Measurements from ENCODE around the gene SORCS3.
"Not testable (repeated sequence)": the region's sequence is repeated elsewhere in the genome, so short reads cannot be mapped to it uniquely, and the experiment has no call there.

The SORCS3 gene

DNA sequence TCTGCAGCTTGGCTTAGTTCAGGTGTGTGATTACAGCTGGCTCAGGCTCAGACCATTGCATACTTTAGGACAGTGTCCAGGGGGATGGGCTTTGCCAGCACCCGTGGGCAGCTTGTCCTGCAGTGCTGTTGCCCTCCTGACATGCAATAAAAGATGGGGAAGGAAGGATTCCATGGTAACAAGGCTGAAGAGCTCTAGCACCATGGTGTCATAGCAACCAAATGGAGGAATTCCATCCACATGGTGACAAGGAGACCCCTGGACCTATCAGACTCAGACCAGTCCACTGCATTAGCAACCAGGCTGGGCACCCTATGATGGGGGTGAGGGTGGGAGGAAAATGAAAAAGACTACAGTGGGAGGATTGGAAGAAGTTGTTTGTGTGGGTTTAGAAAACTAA, 49.9 kb downstream of the SORCS3 start:
- no peak for DNase-seq (ENCODE audit: low read depth in 2 of 2)

DNA sequence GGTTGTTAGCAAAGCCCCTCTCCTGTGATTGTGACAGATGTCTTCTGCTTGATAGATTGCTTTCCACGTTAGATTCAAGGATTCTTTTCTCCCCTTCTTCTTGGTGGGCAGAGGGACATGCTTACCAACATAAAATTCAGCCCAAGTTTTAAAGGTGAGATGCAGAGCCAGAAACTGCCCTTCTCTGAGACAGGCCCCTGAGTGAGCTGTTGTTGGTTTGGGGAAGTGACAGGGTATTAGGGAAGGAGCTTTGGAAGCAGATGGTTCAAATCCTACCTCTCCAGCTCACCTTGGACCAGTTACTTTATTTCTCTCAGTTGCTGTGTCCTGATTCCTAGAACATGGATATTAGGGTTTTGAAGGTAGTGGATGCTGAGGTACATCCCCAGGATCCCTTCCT, 53.0 kb downstream of the SORCS3 start:
- DNase-seq (ENCODE audit: low read depth in 2 of 2): no peak

DNA sequence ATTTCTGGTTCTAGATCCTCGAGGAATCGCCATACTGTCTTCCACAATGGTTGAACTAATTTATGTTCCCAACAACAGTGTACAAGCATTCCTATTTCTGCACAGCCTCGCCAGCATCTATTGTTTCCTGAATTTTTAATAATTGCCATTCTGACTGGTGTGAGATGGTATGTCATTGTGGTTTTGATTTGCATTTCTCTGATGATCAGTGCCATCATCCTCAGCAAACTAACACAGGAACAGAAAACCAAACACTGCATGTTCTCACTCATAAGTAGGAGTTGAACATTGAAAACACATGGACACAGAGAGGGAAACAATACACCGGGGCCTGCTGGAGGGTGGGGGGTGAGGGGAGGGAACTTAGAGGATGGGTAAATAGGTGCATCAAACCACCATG, 62.2 kb downstream of the SORCS3 start:
- DNase-seq (ENCODE audit: low read depth in 2 of 2): not testable (repeated sequence)

DNA sequence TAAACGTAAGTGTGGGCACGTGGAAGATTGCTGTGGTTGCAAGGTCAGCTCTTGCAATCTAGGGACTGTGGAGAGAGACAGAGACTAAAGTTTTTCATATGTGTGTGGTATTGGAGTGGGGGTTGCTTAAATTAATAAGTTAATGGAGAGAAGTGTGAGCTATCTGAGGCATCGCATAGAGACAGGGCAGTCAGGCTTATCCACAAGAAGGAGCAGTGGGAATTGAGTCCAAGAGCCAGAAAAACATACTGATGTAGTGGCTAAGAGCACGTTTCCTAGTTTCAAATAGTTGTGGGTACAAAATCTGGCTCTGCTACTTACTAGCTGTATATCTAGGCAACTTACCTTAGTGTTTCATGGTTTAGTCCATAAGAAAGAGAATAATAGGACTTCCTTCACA, 65.8 kb downstream of the SORCS3 start:
- no peak for DNase-seq (ENCODE audit: low read depth in 2 of 2)

DNA sequence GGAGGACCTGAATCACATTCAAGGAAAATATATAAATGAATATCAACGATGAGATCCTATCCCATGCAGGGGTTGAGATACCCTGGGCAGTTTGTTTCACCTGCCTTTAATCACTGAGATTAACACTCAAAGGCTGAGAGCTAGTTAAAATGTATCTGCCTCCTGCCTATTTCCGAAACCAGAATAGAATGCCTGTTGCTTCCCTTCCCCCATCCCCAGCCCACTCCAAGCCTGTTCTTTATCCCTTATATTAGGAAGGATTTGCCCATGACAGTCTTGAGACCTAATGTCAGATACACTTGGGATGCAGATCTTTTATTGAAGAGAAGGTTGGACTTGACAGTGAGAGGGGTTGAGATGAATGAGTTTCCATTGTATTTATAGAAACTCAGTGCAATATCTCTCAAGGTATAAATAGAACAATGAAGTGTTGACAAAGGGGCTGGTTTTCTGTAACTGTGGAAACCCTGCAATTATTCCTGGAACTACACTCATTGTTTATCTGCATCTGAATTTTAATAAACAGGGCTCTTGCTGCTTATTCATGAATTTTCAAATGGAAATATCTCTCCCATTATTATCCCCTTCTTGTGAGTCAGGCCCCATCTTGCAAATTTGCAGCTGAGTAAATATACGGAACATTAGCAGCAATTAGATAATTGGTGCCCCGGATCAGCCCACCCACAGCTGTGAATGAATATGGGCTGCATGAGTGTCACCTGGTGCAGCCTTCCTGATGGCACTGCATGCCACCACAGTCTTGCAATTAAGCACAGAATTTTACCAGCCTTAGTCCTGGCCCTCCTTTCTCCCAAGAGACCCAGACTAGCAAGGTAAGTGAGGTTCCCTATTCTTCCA, 66.7 kb downstream of the SORCS3 start:
- no peak for DNase-seq (ENCODE audit: low read depth in 2 of 2)

DNA sequence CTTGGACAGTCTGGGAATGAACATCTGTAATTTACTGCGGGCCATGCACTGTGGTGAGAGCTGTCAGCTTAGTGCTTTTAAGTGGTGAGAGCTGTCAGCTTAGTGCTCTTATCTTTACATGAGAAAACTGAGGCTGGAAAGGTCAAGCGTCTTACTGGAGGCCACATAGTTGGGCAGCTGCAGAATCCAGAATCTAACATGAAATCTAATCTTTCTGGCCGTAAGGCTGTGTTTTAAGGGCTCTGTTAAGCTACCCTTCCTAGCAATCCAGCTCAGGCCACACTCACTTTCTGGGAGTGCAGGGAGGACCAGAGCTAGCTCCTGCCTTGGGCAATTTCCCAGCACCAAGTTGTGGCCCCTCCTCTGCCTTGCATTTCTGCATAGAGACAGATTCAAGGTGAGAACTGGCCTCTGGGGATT, 70.2 kb downstream of the SORCS3 start:
- no peak for DNase-seq (ENCODE audit: low read depth in 2 of 2)

DNA sequence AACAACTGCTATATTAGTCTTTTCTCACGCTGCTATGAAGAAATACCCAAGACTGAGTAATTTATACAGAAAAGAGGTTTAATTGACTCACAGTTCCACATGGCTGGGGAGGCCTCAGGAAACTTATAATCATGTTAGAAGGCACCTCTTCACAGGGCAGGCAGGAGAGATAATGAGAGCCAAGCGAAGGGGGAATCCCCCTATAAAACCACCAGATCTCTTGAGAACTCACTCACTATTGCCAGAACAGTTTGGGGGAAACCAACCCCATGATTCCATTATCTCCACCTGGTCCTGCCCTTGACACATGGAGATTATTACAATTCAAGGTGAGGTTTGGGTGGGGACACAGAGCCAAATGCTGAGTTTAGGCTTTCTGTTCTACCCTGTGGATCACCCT, 89.5 kb downstream of the SORCS3 start:
- not testable (repeated sequence) for DNase-seq (ENCODE audit: low read depth in 2 of 2)

DNA sequence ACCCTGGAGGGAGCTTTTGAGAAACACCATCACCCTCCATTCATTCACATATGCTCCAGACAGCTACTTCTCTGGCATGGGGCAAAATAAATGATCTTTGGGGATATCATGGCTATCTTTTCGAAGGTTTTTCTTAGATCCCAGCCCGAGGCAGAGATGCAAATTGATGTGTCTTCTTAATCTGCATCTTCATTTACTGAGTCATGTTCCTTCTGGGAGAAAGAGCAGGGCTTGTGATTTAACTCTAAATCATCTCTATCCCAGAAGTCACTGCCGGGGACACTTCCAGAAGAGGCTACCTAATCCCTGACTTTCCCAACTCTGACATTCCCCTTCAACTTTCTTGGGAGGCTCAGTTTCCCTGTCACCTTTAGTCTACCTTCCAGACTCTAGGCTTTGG, 90.1 kb downstream of the SORCS3 start:
- no peak for DNase-seq (ENCODE audit: low read depth in 2 of 2)

DNA sequence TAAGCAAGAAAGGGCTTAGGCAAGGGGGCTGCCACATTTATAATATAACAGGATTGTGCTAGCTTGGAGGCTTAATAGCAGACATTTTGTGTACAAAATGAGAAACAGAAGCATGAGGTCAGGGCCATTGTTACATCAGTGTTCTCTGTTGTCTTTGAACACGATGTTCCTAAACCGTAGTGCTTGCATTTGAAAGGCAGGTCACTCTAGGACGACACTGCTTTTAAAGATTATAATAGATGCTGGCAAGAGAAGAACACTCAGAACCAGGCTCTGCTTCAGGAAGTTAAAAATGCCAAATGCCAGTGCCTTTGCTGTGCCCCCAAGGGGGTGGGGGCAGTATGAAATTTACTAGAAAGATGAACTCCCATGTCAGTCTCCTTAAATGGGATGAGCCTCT, 91.1 kb downstream of the SORCS3 start:
- no peak for DNase-seq (ENCODE audit: low read depth in 2 of 2)

DNA sequence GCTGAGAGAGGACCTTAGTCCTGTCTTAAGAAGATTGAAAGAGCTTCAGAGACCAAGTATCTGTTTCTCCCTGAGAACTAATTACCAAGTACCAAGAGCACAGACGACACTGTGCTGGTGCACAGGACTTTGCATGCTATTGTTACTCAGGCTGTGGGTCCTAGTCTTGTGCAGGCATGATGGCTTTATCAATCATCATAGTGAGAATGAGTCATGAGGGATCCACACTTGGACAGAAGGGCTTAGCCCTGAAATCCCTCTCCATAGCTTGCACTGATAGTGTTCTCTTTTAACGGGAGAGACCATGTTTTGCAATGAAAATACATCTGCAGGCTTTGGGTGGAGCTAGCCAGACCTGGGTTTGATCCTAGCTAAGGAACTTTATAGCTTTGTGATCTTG, 93.3 kb downstream of the SORCS3 start:
- DNase-seq (ENCODE audit: low read depth in 2 of 2): no peak

DNA sequence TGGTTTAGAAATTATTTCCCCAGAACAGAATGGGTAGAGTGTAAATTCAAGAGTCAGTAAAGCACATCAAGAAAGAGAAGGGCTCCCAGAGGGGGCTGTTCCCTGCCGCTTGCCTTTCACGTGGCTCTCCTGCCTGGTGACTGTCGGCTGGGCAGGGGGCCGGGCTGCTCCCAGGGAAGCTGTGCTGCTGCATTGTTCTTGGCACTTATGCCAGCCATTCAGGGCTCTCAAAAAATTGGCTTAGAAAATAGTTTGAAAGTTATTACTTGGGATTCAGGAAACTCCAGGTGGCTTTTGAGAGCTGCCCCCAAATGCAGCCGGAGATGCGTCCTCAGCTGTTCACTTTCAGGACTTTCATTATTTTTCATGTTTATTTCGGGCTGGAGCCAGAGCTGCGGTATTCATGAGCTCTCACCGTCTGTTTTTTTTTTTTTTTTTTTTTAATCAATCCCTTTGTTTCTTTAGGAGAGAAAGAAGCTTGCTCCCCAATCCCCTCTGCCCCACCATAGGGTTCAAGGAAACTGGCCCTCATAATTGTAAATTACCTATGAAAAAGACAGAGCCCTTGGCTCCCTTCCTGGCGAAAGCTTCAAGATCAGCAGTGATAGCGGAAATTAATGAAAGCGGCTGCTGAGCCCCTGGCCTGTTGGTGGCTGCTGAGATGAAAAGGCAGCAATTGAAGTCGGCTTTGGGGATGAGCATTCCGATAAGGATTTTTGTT, 94.1 kb downstream of the SORCS3 start:
- no peak for DNase-seq (ENCODE audit: low read depth in 2 of 2)

DNA sequence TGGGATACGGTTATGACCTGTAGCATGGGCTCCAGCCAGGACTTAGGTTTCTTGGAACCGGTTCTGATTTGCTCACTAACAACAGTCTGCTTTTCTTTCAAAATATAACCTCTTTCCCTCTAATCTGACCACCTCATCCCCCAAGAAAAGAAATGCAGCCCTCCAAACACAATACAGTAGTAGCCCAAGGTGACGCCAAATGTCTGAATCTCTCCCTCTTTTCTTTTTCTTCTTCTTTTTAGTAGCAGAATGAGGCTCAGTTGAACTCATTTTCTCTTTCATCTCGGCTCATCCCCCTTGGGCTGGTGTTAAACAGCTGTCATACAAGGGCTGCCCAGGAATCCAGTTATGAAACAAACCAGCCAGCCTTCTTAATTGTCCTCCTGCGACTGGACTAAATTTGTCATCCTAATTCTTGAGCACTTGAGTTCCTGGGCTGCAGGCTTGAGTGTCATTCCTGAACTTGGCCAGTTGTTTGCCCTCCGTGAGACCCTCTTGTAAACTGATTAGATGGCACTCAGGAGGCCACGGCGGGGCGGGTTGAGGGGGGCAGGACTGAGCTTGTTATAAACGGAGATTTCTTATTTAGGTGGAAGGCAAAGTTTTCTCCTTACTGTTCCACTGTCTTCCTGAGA, 94.8 kb downstream of the SORCS3 start:
- DNase-seq (ENCODE audit: low read depth in 2 of 2): no peak

DNA sequence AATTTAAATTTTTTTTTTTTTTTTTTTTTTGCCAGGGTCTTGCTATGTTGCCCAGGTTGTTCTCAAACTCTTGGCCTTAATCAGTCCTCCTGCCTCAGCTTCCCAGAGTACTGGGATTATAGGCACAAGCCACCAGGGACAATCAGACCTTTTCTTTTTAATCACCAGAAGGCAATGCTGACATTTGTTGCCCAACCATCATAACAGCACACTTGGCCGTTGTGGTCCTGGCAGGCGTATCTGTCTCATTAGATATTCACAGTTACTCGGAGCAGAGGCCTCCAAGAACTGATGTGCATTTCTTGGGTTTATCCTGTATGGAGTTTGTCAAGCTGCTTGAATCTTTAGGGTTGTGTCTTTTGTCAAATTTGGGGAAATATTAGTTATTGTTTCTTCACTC, 100.0 kb downstream of the SORCS3 start:
- DNase-seq (ENCODE audit: low read depth in 2 of 2): no peak

DNA sequence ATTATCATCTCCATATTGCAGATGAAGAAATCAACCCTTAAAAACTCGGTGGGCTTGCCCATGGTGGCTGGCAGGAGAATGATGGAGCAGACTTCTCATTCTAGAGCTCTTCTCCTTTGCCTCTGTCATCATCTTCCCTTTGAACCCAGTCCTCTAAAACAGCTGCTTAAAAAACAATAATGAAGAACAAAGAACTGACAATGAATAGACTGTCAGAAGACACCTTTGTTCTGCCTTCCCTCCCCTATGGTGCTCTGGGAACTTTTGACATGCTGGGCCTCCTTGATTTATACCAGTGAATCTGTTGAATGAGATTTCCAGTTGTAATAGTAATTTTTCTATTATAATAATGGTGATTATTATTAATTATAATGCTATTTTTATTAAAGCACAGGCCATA, 103.0 kb downstream of the SORCS3 start:
- DNase-seq (ENCODE audit: low read depth in 2 of 2): no peak

DNA sequence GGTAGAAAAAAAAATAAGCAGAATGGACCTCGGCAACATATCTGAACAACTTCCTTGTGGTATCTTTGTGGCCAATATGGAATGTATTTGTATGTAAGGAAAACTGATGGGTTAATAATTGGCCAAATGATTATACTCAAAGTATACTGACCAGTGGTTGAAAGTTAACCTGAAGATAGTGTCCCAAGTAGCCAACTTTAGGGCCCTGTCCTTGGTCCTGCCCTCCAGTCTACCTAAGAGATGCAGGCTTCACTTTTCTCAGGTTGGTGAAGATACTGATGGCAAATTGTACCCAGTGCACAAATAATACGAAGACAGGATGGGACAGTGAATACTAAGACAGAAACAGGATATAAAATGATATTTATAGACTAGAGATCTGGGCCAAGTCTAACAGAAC, 109.2 kb downstream of the SORCS3 start:
- DNase-seq (ENCODE audit: low read depth in 2 of 2): no peak

DNA sequence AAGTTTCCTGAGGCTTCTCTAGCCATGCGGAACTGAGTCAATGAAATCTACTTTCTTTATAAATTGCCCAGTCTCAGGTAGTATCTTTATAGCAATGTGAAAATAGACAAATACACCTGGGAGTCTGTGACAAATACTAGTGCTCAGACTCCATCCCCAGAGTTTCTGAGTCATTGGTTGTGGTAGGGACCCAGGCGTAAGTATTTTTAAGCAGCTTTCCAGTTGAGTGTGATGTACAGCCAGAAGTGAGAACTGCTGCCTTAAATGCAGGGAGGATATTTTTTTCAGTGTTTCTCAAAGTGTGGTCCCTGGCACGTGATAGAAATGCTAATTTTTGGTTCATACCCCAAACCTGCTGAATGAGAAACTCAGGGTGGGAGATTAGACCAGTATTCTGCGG, 121.7 kb downstream of the SORCS3 start:
- DNase-seq (ENCODE audit: low read depth in 2 of 2): no peak

DNA sequence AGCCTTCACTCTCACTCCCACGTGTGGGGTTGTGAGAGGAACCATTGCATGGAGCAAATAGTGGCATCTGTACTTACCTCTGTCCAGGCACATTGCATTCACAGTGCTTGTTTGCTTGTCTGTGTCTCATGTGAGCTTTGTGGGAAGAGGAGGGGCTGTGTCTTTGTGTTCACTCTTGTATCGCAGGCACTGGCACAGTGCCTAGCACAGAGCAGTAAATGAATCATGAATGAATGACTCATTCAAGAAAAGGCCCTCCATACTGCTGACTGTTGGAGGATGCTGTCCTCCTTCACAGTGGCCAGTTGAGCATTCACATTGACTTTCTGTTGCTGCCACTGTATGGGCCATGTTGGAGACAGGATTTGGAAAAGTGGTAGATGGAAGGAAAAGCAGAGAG, 125.3 kb downstream of the SORCS3 start:
- no peak for DNase-seq (ENCODE audit: low read depth in 2 of 2)

DNA sequence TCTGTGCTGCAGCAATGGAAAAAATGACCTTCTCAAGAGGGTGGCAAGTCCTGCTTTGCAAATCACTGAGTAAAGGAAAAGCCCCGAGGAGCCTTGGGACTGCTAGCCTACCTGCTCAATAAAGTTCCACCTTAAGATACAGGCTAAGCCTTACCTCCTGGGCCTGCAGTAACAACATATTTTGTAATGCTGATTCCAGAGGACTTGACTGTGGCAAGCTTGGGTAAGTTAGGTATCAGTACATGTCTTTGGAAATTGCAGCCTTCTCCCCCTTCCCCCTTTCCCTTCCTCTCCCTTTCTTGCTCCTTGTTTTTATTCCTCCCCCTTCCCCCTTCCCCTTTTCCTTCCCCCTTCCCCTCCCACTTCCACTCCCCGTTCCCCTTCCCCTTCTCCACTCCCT, 126.2 kb downstream of the SORCS3 start:
- DNase-seq (ENCODE audit: low read depth in 2 of 2): no peak

DNA sequence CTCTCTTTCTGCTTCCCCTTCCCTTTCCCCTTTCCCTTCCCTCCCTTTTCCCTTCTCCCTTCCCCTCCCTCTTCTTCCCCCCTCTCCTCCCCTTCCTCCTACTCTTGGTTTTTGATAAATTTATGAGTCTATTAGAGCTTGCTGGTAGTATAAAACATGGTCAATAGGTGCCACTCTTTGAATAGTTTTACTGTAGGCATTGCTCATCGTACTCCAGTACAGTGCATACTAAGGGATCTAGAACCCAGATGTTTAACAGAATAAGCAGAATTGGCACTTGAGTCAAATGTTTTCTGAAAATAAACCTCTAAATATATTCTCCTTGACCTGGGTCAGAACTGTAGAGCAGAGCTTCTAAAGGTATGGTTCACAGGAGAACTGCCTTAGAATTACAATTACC, 126.7 kb downstream of the SORCS3 start:
- no peak for DNase-seq (ENCODE audit: low read depth in 2 of 2)

DNA sequence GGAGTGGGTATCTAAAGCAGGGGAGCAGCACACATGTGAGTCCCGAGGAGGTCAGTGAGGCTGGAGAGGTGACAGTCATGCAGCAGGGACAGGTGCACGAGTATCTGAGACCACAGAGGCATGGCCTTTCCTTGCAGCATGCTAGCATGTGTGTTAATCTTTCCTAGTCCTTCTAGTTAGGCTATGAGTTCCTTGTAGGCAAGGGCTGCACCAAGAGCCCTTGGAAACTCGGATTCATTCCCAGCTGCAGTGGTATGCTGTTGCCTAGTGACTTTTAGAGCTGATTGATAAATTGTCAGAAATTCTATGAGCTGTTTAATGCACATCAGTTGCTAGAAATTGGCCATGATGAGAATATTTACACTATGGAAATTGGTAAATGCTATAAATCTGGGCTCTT, 132.0 kb downstream of the SORCS3 start:
- DNase-seq (ENCODE audit: low read depth in 2 of 2): no peak

DNA sequence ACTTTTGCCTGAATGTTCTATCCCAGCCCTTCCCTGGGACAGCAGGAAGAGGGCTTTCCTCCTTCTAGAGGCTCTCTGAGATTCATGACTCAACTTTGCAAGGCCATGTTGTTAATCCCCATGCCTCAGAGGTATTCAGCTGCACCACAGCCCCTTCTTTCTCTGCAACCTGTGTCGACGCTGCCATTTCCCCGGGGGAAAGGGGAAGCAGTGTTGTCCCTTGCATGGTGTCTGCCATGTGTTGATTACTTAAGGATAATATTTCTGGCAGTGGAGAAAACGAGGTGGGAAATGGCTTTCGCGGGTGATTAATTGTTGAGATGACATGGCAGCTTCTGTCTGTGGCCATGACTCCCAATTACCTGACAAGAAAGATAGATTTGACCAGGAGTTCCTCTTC, 133.1 kb downstream of the SORCS3 start:
- no peak for DNase-seq (ENCODE audit: low read depth in 2 of 2)

DNA sequence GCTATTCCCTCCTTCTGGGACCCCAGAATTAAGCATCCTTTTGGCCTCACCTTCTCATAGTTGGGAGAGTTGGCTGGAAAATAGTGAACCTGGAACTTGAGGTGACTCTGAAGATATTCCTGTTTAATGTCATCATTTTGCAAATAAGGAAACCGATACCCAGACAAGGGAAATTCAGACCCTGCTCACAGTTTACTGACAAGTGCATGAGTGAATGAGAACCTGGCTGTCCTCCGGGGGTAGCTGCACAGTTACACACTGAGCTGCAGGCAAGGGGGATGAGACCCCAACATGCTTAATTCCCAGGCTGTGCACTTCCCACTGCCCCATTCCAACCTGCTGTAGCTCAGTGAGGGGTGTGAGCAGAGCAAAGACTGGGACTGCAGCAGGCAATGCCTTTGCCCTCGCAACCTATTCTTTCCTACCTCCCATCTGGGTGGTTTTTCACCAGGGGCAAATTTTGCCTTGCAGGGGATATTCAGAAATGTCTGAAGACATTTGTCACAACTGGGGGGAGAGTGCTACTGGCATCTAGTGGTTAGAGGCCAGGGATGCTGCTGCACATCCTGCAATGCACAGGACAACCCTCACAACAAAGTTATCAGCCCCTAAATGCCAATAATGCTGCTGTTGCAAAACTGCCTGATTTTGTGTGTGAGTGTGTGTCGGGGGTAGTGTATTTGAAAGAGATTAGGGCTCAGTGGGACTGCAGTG, 136.2 kb downstream of the SORCS3 start:
- no peak for DNase-seq (ENCODE audit: low read depth in 2 of 2)
